Superior temporal gyrus (tissue), 1 donor: Measurements from ENCODE around the gene BTF3.
"Not testable (repeated sequence)": the region's sequence is repeated elsewhere in the genome, so short reads cannot be mapped to it uniquely, and the experiment has no call there.

Experiments
- DNase-seq: peaks from one replicate; pipeline ENCODE4 v3.0.0-alpha.2; 2016; ENCODE audit errors: extremely low spot score

The BTF3 gene

DNA sequence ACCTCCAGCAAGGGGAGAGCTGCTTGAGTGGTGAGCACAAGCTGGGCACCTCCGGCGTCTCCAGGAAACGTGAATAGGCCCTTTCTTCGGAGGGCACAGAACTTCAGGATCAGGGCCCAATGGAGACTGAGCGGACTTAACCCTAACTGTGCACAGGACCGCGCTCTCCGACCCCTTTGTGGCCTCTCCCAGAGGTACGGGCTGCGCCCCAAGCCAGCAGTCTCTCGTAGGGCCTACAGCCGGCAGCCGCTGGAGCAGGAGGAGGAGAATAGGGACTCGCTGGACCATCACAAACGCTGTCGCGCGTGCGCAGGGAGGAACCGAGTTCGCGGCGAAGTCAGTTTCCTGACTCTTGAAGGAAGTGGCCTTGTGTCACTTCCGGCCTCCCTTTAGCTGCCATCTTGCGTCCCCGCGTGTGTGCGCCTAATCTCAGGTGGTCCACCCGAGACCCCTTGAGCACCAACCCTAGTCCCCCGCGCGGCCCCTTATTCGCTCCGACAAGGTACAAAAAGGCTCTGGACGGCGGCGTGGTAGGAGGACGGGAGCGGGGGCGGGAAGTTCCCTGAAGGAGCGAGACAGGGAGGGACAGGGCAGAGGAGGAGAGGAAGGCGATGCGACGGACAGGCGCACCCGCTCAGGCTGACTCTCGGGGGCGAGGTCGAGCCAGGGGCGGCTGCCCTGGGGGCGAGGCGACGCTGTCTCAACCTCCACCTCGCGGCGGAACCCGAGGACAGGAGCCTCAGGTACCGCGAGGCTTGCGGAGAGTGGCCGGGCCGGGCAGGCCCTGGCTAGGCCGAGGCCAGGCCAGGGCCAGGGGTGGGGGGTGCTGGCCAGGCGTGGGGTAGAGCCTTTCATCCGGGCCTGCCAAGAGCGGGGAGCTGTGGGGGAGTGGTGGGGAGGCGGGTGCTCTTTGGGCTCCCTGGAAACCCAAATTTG is at the start of gene BTF3:
Gene BTF3, plus strand, starts transcription at position 386 of the 936 bp plus-strand sequence. Its CDS starts 226 bp downstream, at position 612.
- DNase-seq = peak; percentile 100

DNA sequence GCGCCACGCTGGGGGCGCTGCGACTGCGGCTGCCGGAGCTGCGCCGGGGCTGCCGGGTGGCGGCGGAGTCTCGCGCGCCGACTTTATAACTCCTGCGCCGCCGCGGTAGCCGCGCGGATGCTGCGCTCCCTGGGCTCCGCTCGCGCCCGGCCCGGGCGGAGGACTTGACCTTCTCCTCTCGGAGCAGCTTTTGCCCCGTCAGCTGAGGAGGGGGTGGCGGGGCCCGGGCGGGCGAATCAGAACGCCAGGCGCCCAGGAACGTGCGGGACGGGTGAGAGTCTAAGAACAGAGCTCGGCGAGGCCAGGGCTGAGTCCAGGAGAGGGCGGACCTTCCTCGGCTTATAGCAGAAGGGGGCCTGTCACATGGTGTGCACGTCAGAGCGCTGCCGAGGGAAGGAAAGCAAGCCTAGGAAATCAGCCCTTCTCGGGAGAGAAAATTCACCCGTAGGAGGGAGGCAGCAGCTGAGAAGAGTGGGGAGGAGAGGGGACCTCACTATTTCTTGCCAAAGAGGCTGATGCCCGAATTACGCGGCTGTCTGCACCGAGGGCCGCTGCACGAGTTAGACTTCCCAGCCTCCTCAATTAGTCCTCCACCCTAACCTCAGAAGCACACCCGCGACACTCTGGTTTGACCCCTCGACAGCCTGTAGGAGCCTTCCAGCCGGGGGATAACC is 49.6 kb upstream of the BTF3 start, which contains the start of gene FOXD1:
Gene FOXD1, minus strand, starts transcription at position 315 of the 674 bp plus-strand sequence. CDS start 415 bp downstream, outside the sequence.
- no peak for DNase-seq

DNA sequence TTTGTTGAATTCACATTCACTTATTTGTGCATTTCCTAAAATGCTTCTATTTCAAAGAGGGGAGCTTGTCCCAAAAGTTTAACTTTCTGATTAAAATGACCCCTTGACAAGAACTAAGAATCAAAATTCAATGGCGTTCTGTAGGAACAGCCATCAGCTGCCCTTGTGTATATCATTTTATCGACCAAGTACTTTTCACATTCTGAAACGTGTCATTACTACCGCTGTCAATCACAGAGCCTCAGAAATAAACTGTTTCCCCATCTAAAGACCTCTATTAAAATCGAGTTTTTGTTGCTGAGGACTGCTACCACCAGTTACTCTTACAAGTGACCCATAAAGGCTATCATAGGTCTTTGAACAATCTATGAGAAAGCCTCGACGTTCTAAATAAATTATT is 48.1 kb upstream of the BTF3 start:
- DNase-seq = no peak

DNA sequence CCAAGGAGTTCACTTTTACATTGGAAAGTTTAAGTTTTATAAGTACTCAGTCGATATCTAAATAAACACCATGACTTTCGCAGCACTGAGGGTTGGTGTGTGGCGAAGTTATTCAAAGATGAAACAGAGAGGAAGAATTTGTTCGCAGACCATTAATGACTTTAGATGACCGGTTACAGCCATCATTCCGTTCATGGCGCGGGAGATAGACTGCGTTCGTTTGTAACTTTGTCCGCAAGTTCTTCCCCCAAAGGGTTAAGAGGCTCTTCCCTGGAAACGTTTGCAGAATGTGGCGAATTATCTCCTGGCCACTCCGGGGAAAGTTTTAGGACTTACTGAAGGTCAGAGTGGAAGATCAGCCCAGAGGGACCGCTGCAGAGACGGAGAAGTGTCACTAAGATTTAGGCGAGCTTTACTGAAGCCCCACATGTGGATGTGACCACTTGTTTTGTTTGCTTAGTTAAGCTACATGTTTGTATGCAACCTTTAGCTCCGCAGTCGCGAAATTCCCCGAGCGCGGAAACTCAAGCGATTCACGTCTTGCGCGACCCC is 47.5 kb upstream of the BTF3 start:
- DNase-seq = no peak

DNA sequence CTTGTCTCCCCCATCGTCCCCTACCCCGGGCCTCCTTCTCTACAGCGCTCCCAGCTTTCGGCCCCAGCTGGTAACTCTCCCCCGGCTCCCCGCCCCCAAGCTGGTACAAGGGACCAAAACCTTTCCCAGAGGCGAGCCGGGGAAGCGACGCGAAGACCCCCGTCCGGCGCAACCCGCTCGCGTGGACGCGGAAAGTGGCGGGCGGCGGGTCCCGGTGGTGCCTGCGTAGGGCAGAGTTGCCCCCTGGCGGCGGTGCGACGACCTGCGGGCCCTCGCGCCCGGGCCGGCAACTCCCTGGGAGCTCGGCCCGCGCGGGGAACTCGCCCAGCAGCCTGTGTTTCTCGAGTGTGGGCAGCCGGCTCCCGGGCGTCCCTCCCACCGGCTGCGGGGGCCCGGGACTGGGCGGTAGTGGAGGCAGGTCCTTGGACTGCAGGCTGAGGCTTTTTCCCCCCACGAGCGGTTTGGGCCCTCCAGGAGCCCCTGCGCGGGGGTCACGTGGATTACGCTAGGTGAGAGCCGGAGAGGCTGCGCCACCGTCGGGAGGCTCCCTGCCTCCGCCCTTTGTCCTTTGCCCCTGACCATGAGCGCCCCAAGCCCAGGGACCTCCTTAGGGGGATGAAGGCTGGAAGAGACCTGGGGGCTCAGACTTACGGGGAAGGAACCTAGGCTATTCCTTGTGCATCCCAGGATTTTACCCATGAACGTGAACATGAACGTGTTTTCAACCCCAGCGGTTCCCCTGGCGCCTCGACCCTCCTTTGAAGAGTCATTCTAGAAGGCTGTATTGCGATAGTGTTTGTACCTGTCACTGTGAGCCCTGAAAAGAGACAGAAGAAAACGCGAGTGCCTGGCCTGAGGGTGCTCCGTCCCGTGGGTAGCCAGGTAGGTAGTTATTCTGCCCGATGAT is 46.8 kb upstream of the BTF3 start:
- no peak for DNase-seq

DNA sequence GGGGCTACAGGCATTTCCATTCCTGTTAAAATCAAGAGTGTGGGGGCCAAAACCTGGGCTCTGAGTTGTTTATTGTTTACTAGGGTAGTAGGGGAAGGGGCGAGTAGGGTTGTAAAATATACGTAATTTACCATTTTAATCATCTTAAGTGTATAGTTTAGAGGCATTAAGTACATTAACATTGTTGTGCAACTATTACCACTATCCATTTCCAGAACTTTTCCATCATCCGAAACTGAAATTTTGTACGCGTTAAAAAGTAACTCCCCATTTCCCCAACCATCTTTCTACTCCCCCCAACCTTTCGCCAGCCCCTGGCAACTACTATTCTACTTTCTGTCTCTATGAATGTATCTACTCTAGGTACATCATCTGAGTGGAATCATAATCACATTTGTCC is 46.0 kb upstream of the BTF3 start:
- no peak for DNase-seq

DNA sequence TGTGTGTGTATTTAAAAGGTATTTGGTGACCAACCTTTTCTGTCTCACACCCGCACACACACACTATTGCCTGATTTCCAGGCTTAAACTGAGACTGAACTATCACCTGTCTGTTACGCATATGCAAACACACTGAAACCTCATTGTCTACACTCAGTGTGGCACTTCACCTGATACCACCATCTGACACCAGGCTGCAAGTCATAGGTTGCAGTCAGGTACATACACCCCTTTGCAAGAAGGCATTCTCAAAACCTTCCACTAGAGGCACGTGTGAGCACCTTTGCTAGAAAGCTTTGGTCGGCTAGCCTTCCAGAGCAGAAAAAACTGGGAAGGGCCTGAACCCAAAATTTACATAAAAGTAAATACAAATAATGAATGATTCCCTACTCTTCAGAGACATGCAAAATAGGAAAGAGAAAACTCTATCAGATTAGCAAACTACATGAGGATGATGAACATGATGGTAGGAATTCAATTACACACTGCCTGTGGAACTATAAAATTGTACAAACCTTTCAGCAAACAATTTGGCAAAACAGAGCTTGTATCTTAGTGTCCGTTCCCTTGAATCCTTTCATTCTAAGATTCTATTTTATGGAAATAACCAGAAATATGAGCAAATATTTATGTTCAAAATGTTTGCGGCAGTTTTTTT is 43.7 kb upstream of the BTF3 start:
- DNase-seq = no peak

DNA sequence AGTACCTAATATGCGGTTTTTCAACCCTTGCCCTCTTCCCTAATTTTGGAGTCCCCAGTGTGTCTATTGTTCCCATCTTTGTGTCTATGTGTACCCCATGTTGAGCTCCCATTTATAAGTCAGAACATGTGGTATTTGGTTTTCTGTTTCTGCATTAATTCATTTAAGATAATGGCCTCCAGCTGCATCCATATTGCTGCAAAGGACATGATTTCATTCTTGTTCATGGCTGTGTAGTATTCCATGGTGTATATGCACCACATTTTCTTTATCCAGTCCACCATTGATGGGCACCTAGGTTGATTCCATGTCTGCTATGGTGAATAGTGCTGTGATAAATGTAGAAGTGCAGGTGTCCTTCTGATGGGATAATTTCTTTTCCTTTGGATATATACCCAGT is 41.8 kb upstream of the BTF3 start:
- DNase-seq = not testable (repeated sequence)

DNA sequence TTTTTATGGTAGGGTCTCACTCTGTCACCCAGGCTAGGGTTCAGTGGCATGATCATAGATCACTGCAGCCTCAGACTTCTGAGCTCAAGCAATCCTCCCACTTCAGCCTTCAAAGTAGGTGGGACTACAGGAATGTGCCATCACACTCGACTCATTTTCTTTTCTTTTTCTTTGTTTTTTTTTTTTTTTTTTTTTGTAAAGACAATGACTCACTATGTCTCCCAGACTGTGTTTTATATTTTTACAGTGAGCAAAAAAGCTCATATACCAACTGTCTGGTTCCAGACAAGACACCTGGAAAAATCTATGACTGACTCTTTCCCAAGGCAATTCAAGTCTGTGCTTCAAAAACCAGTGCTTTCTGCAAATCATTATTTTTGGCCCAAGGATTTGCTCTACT is 38.9 kb upstream of the BTF3 start:
- DNase-seq = no peak

DNA sequence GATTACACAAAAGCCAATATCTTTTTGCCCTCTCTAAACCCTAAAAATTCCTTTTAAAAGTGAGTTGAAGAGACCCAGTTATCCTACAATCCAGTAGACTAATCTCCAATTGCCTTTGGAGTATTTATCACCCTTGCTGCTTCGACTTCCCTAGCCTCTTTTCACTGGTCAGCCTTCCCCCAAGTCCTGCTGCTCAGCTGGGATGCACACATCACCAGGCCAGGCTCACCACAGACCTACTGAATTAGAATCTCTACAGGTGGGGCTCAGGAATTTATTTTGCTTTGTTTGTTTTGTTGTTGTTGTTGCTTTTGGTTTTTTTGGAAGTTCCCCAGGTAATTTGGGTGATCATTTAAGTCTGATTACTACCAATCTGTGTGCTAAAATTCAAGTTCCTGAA is 38.1 kb upstream of the BTF3 start:
- DNase-seq = no peak

DNA sequence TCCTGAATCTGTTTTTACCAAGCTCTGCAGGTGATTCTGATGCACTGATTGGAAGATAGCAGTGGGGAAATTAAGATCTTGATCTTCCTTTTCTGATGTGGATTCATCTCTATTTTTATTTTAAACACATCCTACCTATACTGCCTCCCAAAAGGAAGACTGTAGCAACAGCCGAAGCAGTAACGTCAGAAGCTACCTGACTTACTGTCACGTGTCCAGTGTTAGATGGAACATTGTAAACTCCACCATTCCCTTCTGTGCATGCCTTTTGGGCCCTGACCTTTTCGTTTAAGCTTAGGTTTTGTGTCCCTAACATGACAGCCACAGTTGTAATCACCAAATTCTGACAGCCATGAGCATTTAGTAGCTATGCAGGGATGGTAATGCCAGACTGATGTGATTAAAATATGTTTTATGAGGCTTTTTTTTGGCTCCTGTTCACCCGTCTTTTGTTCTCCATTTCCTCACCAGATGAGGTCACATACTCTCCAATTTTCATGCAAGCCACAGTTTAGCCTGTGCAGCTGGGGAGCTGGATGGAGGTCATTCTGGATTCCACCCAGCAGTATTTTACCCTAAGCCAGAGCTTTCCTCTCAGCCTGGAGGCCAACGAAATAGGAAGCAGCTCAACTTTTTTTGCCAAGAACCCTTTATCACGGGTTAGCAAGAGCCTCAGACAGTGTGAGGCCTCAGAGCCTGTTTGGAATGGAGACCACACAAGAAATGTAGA is 34.1 kb upstream of the BTF3 start:
- DNase-seq = no peak

DNA sequence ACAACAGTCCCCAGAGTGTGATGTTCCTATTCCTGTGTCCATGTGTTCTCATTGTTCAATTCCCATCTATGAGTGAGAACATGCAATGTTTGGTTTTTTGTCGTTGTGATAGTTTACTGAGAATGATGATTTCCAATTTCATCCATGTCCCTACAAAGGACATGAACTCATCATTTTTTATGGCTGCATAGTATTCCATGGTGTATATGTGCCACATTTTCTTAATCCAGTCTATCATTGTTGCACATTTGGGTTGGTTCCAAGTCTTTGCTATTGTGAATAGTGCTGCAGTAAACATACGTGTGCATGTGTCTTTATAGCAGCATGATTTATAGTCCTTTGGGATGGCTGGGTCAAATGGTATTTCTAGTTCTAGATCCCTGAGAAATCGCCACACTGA is 29.6 kb upstream of the BTF3 start:
- DNase-seq = not testable (repeated sequence)

DNA sequence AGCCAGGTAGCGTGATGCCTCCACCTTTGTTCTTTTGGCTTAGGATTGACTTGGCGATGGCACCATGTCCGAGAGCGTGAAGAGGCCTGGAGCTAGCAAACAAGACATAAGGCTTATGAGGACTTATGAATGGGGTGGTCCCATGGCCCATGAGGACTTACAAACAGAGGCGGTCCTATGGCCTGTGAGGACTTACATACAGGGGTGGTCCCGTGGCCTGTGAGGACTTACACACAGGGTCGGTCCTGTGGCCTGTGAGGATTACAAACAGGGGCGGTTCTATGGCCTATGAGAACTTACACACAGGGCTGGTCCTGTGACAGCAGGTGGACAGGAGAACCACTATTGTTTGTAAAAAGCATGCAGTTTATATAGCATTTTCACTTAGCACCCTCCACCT is 28.4 kb upstream of the BTF3 start:
- no peak for DNase-seq

DNA sequence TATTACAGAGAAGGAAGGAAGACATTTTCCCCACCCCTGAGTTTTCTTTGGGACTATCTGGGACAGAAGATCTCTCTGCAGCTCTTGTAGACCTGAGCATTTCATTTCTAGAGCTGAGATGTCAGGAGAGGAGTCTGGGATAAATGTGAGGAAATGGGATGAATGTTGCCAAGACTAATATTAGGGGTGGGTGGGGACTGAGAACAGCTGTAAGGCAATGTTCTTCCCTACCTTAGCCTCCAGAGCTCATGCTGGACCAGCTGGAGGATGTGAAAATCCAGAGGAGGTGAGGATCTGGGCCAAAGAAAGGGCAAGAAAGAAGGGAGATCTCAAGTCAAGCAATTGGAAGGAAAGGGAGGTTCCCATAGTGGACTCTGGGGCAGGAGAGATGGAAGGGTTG is 26.6 kb upstream of the BTF3 start:
- no peak for DNase-seq

DNA sequence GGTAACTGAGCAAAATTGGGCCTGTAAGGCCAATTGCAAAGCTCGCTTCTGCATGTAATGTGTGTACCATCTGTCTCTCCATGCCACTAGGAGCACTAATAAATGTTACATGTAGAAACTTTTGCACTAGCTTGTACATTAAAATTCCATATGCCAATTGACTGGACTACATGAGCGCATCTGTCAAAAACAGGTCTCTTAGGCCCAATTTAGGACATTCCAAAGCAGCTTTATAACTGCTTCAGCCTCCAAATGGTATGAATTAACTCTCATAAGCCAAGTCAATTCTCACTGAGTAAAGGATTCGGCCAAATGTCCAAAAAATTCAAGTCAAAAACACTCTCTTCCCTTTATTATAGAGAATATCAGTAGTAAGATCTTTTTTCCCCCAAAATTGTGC is 26.1 kb upstream of the BTF3 start:
- no peak for DNase-seq

DNA sequence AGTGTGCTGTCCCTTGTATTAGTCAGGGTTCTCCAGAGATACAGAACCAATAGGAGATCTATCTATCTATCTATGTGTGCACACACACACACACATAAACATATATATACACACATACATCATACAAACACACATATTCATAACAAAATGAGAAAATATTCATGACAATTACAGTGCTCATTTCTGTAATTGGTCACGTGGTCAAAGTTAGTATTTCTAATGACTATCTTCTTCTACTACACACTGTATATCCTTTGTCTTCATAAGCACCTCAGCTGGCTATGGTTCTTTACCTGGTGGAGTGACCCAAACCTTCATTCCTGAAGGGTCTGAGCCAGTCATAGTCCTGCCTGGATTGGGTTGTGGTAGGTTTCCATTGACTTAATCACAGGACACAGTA is 17.7 kb upstream of the BTF3 start:
- DNase-seq = no peak

DNA sequence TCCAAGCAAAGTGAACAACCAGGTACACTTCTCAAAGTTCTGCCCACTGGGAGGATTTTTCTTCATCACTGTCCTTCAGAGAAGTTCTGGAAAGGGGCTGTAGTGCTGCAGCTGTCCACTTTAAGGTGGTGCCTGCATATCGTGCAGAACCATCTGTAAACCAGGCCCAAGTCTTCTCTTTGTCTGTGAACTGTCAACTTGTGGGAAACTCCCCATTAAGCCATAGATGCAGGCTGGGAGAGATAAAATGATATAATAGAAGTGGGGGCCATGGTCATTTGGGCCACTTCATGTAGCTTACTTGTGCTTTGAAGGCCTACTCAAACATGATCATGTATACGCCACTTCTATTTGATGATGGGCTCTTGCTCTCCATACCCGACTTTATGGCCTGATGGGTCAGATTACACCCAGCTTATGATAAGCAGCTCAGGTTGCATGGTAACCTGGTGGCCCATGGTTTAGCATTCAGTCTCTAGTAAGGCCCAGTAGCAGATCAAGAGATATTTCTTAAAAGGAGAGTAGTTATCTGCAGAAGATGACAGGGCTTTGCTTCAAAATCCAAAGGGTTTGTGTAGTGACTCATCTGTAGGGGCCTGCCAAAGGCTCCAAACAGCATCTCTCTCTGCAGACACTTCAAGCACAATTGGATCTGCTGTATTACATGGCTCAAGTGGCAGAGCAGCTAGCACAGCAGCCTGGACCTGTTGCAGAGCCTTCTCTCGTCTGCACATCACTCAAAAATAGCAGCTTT is 15.7 kb upstream of the BTF3 start:
- no peak for DNase-seq

DNA sequence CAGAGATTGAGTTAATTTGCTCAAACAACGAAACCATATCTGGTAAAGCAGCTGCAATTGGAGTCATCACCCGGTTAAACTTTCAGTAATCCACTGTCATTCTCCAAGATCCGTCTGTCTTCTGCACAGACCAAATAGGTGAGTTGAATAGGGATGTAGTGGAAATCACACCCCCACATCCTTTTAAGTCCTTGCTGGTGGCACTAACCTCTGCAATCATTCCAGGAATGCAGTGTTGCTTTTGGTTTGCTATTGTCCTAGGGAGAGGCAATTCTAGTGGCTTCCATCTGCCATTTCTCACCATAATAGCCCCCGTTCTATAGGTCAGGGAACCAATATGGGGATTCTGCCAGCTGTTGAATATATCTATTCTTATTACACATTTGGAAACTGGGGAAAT is 14.6 kb upstream of the BTF3 start:
- no peak for DNase-seq

DNA sequence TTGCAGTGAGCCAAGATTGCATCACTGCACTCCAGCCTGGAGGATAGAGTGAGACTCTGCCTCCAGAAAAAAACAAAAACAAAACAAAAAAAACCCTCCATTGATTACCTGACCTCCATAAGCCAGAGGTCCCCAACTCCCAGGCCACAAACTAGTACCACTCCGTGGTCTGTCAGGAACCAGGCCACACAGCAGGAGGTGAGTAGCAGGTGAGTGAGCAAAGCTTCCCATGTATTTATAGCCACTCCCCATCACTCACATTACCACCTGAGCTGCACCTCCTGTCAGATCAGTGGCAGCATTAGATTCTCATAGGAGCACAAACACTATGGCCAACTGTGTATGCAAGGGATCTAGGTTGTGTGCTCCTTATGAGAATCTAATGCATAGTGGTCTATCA is 13.7 kb upstream of the BTF3 start:
- no peak for DNase-seq

DNA sequence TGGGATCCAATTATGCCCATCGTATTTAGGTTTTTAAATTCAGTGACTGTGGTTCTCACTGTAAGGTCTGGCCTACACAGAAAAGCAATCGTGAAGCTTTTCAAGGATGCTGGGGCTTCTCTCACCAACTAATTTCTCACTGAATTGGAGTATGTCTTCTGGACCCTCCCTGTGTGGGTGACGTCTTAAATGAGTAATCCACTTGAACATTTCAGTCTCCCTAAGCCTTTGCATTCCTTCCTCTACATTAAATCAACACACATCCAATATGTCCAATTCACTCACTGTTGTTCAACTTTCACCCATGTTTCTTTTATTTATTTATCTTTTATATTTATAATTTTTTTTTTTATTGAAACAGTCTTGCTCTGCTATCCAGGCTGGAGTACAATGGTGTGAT is 12.5 kb upstream of the BTF3 start:
- DNase-seq = no peak
